Measurements from ENCODE around the gene SERTAD2.
A peak's percentile ranks its signal among the peaks of the same experiment; 100 is the strongest.

Gene SERTAD2

DNA sequence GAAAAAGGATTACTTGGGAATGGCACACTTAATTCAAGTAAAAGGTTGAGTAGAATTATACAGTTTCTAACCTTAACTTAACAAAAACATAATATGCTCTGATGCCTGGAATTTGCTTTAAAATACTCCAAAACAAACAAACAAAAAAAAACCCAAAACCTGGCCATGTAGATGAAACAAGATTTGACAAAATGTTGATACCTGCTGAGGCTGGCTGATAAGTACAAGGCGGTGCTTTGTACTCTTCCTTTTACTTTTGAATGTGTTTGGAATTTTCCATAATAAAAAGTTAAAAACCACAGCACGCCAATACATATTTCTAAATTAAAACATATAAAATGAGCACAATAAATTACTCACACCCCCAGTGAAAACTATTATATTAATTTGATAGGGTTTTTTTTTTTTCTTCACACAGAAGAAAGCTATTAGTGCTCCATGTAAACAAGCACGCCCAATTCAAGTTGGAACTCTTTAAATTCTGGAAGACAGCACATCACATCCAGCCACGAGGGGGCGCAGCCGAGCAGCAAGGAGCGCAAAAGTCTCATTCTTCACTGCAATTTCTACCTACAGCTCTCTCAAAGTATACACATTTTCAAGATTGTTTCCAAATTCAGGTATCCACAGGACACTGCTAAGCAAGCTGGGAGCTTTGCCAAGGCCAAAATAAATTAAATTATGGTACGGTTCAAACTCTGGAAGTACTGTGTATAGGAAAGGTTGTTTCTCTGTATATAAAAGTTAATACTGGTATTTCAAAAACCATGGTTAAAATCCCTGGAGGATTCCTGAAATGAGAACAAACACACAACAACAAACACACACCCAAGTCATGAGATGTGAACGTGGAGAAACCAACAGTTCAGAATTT lies 7.5 kb downstream of the SERTAD2 start:
- peak in 12 of 14 donors; percentile 35 to 87 (median 74) for DNase-seq

DNA sequence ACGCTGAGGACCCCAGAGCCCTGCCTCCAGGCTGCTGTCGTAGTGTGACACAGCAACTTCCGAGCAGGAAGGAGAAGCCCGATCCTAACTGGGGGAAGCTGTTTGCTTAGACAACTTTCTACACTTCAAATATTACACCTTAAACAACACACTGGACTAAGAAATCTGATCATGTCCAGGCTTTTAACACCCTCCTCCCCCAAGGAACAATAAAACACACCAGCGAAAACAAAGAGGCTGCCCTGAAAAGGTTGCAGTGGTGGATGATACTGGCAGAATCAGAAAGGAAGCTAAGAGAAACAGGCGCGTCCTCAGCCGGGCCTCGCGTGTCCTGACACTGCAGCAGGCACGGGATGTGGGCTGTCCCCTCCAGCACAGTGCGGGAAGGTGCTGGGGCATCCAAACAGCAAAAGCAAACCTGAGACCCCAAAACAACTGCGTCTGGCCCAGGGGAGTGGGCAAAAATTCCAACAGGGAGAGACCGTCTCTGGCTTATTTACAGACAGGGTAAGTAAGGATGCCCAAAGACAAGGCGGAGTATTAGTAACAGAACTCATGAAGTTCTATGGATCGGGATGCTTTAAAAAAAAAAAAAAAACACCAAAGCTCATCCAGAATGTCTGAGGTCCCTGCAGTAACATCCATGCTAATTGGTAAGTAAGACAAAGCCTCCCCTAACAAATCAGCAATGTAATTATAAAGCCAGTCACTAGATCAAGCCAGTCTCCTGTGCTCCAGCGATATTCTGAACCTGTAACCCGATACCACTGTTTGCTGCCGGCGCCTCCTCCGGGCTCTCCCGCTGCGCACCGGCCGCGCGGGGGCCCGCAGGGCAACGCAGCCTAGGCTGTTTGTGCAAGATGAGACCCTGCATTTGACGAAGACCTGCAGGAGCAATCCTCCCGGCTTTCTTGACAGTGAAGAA lies 9.0 kb downstream of the SERTAD2 start:
- DNase-seq = peak in 12 of 14 donors; percentile 16 to 83 (median 64)

DNA sequence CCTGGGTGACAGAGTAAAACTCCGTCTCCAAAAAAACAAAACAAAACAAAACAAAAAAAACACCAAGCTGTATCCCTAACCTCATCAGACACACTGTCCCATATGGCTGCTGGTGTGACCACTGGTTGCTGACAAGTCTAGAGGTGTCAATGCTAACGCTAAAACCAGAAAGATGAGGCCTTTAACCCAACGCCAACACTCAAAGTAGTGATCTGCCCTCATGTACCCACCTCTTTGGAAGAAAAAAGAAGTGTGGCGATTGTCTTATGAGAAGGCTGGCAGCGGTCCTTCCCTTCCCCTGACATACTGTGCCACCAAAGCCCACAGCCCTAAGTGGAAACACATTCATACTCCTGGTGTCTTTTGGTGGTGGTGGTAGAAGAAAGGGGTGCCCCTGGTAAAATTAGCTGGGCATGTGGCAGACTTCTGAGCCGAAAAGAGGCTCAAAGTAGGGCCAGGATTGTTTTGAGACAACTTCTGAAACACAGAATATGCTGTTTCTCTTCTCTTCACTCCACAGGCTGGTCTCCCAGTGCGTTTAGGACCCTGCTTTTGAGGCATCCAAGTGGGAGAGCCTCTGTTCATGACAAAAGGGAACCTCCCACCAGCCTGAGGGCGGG lies 9.8 kb downstream of the SERTAD2 start:
- DNase-seq = no peak

DNA sequence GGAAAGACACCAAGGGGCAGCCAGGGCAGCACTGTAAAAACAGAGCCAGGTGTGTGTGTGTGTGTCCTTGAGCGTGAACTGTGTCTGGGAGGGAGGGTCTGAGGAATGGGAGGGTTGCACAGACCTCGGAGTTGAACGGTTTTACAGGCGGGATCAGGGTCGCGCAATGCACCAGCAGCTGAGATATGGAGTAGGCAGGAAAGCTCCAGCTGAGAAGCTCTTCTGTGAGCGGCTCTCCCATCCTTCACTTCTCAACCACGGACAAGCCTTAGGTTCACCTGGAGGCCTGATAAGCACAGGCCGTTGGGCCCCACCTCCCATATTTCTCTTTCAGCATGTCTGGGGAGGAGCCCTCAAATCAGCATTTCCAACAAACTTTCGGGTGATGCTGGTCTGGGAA lies 12.1 kb downstream of the SERTAD2 start:
- no peak for DNase-seq

DNA sequence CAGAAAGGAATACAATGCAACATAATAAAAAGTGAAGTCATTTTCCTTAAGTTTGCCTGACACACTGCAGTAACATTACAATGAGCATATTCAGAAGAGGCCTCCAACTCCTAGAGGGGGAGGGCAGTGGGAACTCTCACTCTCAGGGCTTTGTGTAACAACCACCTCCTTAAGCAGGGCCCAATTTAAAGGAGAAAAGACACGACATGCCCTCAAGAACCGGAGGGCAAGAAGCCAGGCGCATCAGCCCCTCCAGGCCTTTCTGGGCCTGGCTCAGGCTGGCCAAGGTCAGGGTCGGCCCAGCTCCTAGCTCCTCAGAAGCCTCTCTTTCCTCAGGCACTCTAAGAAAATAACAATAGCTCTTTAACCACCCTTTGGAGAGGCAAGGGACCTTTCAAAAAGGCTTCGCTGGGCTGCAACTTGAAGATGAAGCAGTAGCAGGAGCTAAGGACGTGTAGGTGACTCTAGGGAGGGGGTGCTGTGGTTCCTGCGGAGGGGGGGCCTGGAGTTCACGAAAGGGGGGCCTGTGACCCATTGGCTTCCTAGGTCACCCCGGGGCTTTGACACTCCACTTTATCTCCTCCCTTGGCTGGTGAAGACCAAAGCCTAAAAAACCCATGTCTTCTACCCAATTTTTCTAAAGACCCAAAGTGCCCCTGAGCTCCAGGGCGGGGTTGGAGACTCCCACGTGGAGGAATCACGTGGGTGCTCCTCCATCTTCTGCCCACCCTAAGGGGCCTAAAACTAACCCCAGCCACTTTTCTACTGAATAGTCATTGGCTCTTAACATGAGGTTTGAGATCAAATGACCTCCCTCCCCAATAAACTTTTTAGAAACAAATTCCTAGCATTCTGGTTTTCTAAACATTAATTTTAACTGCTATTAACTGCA lies 13.3 kb downstream of the SERTAD2 start:
- DNase-seq = no peak

DNA sequence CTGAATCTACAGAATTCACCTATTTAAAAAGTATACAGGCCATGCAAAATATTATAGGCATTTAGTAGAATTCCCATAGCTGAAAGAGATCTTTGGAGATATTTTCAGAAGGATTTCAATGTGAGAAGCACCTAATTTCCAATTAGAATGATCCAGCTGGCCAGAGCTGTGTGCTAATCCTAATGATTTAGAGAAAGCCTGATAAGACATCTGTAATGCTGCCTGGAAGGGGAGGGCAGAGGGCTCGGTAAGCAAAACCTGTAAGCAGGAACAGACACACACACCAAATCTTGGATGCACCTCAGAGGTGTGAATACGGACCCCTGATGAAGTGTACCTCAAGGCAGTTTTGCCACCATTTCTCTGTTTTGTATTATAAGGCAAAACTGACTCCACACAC lies 14.0 kb downstream of the SERTAD2 start:
- DNase-seq = no peak

DNA sequence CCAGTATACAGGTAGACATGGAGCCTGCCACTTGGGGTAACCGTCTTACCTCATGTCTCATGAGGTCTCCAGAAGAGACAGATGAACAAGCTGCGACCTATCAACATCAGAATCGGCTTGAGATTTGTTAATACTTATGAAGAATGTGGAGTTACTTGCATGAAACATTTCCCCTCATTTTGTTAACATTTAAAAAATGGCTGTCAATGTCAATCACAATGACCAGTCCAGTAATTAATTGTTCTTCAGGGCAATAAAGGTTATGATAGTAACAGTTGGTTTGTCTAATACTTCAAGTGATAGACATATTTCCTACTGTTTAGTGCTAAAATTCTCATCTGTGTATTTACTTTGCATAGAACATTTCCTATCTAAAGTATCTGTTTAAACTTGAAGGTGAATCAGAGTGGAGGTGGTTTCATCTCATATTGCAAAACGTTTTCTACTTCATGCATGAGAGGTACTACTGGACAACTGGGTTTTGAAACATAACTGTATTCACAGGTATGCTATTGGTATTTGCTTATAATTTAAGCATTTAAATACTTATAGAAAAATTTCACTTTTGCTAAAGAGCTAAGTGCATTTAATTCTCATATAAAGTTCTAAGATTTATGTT lies 15.1 kb downstream of the SERTAD2 start:
- no peak for DNase-seq

DNA sequence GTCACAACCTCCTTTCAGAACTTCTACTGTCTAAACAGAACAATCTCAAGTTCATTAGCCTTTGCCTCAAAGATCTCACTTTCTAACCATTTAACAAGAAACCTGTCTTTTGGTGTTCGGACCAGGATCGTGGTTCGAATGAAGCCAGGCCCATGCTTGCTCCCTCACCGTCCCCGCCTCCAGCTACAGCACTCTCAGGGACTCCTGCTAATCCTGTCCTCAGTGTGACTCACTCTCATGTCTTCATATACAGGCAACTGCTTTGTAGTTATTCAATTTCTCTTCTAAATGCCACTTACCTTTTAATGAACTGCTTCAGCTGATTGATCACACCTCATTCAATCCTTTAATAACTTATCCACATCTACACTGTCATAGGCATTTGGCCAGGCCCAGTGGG lies 15.8 kb downstream of the SERTAD2 start:
- DNase-seq = no peak

DNA sequence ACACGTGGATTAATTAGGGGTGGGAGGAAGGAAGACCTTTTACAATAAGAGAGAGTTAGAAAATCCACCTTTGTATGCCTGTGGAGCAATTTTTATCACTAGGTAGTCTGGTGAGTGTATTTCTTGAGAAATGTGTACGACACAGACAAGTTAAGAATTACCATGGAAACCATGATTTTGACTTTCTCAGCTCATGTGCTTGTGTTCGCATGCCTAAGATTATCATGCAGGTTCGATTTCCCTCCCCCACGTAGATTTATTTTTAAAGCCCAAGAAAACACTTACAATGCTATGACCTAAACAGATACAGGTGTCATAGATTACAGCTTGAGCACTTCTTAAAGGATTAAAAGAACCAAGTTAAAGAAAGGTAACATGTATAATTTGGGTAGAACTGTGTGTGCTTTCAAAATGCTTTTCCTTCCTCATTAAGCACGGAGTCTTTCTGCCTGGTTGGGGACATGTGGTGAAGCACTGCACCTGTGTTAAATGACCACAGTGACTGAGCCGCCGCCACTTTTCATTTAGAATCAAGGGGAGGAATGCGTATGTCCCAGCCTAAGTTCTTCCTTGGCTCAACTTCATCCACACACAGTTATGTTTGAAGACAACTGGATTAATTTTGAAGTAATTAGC lies 16.6 kb downstream of the SERTAD2 start:
- DNase-seq = no peak

DNA sequence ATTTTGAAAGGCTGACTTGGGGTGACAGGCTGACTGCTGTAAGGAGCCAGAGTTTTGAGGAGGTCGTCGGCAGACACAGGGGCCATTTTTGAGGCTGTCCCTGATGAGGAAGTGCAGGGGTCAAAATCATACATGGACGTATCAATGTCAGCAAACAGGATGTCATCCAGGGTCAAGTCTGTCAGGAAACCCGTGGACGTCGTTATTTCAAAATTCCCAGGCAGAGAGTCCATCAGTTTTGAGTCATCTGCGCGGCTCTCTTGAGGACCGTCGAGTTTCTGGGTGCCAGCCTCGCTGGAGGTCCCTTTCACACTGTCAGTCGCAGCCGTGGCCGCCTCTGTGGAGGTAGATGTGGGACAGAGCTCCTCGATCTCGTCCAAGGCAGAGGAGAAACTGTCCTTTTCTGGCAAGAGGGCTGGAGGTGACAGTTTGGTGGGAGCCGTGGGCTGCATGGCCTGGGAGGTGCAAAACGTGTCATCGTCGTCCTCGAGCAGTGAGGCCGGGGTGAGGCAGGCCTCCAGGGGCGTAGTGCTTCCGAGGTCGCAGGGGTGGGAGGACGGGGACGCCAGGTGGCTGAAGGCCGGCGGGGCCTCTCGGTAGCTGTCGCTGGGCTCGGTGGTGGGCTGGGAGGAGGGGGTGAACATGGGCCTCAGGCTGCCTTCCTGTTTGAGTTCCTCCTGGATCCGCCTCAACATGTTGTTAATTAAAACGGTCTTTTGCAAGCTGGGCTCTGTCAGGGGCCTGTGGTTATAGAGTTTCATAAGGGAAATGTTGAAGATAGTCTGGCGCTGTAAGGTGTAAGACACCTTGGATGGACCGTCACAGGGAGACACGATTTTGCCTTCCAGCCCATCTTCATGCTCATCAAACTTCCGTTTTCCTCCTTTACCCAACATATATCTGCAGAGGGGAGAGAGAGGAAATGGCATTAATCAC lies 17.5 kb downstream of the SERTAD2 start:
- no peak for DNase-seq

DNA sequence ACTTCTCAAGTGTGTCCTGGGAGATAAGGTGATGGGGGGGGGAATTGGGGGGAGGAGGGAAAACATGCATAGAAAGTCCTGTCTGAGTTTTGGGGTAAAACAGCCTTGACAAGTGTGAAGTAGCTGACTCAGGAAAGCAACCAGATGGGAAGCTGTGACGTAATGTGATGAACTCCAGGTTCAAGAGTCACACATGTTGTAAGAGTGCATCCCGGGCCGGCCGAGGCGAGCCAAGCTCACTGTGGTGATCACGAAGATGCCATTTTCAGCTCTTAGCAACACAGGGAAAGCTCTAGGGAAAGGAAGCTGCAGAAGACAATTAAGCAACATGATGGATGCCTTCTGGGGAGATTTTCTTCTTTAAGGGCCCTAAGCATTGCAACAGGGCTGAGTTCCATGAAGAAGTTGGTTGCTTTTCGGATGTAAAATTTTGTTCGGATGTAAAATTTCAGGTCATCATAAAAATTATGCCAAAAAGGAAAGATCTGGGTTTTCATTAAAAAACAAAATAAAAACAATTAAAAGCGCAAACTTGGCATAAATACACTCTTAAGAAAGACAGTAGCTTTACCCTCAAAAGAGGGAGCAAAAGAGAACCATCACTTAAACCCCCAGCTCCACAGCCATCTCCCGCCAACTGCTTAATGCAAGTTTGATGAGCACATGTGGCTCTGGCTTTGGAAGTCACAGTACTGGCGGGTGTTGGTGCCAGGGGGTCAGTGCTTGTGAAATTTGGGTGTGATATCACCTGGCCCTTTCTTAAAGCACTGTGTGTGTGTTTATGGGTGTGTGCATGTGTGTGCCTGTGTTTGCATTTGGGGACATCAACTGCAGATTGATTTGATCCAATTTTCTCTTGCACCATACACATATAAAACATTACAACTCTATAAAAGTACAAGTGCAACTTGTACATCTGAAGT lies 19.1 kb downstream of the SERTAD2 start:
- DNase-seq = peak in 1 of 14 donors; percentile 15

DNA sequence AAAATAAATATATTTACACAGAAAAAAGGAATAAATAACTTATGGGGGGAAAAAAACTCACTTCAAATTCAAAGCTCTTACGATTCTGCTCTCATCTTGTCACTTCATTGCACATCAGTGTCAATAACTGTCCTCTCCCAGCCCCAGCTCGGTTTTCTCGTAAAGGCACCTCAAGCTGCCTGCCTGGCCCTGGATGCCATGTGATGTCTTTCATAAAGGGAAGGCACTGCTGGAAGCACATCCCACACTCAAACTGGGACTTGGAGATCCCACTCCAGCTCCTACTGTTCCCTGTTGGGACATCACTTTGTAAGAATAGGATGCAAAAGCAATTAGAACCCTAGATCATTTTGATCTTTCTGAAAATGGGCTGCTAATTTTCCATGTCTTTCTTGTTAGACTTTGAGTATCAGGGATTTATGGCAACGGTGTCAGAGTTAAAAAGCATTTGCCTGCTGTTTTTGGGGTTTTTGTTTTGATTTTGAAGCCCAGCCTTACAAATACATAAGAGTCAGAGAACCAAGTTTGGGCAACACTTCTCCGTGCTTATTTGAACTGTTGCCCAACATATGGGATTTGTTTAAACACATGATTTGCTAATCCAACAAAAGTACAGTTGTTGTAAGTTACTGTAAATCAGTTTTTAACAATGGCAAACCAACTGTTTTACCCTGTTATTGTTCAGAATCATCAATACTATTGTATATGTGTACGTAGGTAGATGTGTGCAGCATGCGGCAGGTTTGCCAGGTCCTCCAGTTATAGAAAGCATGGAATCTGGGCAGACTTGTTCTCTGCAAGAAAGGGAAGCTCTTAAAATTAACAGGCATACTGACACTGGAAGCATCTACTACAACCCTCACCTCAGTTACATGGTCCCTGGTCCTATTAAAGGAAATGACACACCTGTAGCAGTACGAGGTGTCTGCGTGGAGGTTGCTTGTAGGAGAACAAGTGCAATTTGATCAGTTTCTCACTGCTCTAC lies 20.6 kb downstream of the SERTAD2 start:
- no peak for DNase-seq

DNA sequence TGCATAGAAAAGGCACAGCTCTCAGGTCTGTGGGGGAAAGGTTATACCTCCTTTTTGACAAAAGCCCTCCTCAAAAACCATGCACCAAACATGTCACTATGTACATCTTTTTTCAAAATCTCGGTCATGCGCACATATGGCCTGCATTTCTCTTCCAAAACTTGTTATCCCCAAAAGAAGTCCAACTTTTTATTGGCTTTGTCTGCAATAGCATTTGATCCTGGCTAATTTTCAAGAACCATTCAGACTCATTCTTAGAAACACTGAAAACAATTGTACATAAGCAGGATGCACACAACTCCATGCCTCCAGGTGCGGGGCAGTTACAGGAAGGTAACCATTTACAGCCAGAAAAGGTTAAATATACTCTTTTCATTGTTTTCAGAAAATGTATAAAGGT lies 21.9 kb downstream of the SERTAD2 start:
- DNase-seq = no peak

DNA sequence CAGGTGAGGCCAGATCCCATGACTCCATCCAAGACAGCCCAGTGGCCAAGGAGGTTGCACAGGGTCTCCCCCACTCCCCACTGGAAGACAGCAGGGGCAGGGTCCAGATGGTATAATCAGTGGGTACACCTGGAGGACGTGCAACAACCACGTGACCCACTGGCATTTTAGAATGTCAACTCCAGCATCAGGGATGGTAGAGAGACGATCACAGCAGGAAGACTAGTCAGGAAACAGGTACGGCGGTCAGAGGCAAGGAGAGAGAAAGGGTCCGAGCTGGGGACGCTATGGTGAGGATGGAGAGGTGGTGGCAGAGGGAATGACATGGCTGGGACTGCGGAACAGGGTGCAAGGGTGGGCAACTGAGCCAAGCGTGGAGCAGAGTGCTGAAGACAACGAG lies 23.0 kb downstream of the SERTAD2 start:
- no peak for DNase-seq

DNA sequence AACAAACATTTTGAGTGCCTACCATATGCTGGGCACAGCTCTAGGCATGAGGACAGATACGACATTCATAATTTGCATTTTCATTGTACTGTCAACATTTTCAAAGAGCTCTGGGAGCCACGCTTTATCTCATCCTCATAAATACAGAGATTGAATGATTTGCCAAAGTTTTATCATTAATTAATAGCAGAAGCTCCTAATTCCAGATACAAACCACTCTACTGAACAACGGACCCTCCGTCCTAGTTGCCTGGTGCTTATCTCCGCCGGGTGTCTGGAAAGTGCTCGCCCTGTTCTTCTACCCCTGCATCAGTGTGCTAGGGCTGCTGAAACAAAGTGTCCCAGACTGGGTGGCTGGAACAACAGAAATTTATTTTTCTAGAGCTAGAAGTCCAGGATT lies 23.8 kb downstream of the SERTAD2 start:
- DNase-seq = no peak

DNA sequence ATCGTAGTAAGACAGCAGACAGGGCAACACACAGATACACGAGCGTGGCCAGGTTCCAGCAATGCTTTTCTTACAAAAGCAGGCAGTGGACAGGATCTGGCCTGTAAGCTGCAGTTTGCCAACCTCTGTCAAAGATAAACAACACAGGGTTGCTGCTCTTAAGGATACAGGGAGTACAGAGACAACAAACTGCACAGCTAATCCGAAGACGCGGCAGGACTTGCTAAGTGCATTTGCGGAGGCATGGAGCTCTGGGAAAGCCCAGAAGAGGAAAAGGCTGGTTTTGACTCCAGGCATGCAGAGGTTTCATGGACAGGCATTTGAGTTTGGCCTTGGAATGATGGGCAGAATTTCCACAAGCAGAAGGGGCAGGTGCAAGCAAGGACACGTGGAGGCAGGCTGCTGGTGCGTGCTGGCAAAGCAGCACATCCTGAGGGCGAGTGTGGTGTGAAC lies 24.4 kb downstream of the SERTAD2 start:
- DNase-seq = no peak

All from C1 segment of cervical spinal cord (tissue), 14 donors.